Lower leg skin (tissue), 3 donors: Measurements from ENCODE around the gene ATP7B.

Source experiments
- CTCF ChIP-seq, 3 donors: fragments of 450-650 bp; IDR thresholded peaks; one replicate each; pipeline ENCODE4 v1.5.1; 2016; ENCODE audit warnings: antibody characterized with exemption in 3 of 3, mild to moderate bottlenecking in 3 of 3, moderate library complexity in 2 of 3
- POLR2A ChIP-seq, 2 donors: fragments of 450-650 bp; IDR thresholded peaks; one replicate each; pipeline ENCODE4 v1.6.1; 2016 to 2017; ENCODE audit warnings: antibody characterized with exemption in 2 of 2, mild to moderate bottlenecking in 1 of 2, moderate library complexity in 1 of 2

GRCh38 chr13:51905787-51906186 is 105.5 kb downstream of the ATP7B start:
- no peak for TF ChIP-seq CTCF (IDR thresholded peaks at IDR 0.05)
- TF ChIP-seq POLR2A (IDR thresholded peaks at IDR 0.05) = no peak
